GM12892 (cell line): Measurements from ENCODE around the gene SSH2.
"Not testable (repeated sequence)": the region's sequence is repeated elsewhere in the genome, so short reads cannot be mapped to it uniquely, and the experiment has no call there.

Experiments
- DNase-seq: peaks from one replicate; pipeline ENCODE4 v3.0.0; 2011; ENCODE audit not compliant: insufficient read length
- FAIRE-seq: peaks from 2 replicates; lab custom pipeline; 2011; peaks lifted over from hg19 to GRCh38; lab: Jason Lieb, UNC
- POLR2A ChIP-seq: IDR thresholded peaks from 2 replicates; pipeline ENCODE4 v1.6.1; 2011; ENCODE audit warnings: low read depth, low read length, control low read depth
- POLR2AphosphoS5 ChIP-seq: IDR thresholded peaks from 2 replicates; pipeline ENCODE4 v1.6.1; 2011; ENCODE audit warnings: low read depth, low read length, control low read depth
- TAF1 ChIP-seq: IDR thresholded peaks from 2 replicates; pipeline ENCODE4 v1.6.1; 2011; ENCODE audit warnings: low read depth, mild to moderate bottlenecking, control low read depth, low read length, borderline replicate concordance

SSH2 gene

GRCh38 chr17:29677221-29677791 lies 252.7 kb downstream of the SSH2 start:
- FAIRE-seq = no peak
- TF ChIP-seq POLR2AphosphoS5 (no peak), TAF1 (no peak), POLR2A (no peak)
- no peak for DNase-seq

GRCh38 chr17:29675961-29676360 lies 254.1 kb downstream of the SSH2 start:
- FAIRE-seq = not testable (repeated sequence)

GRCh38 chr17:29674281-29674680 lies 255.7 kb downstream of the SSH2 start:
- TF ChIP-seq TAF1 (no peak), POLR2AphosphoS5 (no peak), POLR2A (no peak)
- DNase-seq (no peak), FAIRE-seq (peak; percentile 5)

More at GRCh38 chr17:29675961-29676360, 254.1 kb downstream of the SSH2 start:
- DNase-seq = not testable (repeated sequence)

DNA sequence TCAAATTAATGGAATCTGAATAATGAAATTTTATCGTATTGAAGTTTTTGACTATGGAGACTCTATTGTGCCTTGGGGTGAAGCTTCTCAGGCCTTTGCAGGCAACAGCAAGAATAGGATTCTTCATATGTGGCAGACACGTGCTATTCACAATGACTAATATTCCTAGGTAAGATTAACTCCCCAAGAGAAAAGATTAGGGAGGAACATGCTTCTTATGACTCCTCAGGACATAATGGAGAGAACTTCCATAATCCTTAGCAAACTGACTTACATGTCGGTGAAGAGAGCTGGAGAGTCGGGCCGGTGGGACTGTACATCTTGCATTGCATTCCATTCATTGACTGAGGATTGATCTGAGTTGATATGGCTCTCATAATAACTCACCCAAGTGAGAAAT lies 258.4 kb downstream of the SSH2 start:
- FAIRE-seq (no peak), DNase-seq (no peak)
- TF ChIP-seq TAF1 (no peak), POLR2A (no peak), POLR2AphosphoS5 (no peak)

DNA sequence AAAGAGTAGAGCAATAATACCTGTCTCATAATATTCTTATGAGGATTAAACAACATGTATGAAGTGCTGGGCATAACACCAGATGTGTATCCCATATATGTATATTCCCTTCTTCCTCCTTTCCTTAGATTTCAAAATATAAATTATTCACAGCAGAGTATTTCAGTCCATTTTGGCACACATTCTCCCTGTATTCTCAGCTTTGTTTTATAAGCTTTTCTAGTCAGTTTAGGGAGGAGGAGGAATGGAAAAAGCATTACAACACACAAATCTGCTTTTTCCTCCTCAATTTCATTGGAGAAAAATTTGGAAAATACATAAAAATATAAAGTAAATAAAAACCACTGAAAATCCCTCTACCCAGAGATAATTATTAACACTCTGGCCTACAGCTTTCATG lies 260.8 kb downstream of the SSH2 start:
- no peak for DNase-seq
- FAIRE-seq = no peak
- TF ChIP-seq POLR2AphosphoS5 = no peak
- no peak for TF ChIP-seq TAF1
- no peak for TF ChIP-seq POLR2A

DNA sequence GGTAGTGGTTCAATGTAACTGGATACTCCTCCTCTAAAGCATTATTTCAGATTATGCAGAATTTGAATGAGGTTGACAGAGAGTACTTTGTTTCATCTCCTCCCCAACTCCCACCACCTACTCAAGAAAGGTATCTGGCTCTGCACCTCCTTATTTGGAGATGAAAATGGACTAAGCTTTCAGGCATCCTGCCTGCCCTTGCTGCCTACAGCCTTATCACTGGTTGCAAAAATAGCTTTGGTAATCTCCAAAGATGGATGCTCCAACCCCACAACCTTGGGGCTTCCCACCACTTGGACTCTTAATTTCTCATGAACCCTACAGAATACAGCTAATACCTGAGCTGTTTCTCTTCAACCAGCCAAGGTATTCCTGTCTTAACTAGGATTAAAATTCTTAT lies 262.1 kb downstream of the SSH2 start:
- DNase-seq = no peak
- no peak for FAIRE-seq
- no peak for TF ChIP-seq POLR2AphosphoS5

DNA sequence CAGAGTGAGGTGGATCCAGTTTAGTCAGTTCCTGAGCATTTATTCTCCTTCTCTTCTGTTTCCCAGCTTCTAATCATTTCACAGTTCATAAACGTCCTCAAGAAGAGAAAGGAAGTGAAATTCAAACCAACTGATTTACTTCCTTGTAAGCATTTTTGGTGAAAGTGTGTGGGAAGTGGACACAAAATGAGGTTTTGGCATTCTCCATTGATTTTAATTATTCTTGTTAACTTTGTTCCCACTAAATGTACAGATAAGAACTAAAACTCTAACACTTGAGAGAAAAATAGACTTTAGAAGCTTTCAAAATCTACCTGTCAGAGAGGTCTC lies 264.6 kb downstream of the SSH2 start:
- no peak for FAIRE-seq
- DNase-seq = no peak
- TF ChIP-seq TAF1 (no peak), POLR2A (no peak), POLR2AphosphoS5 (no peak)

DNA sequence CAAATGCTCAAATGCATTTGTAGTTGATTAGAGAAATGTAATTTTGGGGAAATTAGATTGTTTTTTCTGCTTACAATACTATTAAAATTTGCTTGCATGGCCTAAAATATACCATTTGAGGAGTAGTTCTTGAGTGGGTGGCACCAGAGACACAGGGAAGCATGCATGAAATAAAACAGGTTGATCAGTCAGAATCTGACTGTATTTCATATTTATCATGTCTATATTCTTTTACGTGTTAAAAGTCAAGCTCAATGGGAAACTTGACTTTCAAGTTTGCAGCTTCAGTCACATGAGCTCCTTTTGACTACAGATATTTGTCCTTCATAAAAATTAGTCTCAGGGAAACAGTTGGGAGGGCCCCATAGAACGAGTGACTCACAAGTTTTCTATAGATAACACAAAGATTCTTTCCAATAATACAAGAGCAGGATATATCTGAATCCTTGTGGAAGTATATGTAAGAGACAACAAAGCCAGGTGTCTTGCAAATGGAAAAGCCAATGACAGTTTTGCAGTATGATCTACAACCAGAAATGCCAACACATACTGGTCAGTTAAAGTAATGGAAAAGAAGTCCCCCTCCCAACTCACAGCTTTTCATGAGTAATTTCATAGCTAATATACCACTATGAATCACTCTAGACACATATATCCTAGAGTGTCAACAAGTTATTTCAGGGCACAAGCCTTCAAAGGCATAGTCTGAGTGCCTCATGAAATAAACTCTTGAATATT lies 265.1 kb downstream of the SSH2 start:
- DNase-seq (no peak), FAIRE-seq (peak; percentile 5)
- no peak for TF ChIP-seq POLR2AphosphoS5
- TF ChIP-seq POLR2A = no peak
- TF ChIP-seq TAF1 = no peak

- FAIRE-seq (no peak), DNase-seq (no peak)
- no peak for TF ChIP-seq POLR2AphosphoS5
- no peak for TF ChIP-seq TAF1
- no peak for TF ChIP-seq POLR2A
Measured at GRCh38 chr17:29663155-29663554, 266.9 kb downstream of the SSH2 start.

DNA sequence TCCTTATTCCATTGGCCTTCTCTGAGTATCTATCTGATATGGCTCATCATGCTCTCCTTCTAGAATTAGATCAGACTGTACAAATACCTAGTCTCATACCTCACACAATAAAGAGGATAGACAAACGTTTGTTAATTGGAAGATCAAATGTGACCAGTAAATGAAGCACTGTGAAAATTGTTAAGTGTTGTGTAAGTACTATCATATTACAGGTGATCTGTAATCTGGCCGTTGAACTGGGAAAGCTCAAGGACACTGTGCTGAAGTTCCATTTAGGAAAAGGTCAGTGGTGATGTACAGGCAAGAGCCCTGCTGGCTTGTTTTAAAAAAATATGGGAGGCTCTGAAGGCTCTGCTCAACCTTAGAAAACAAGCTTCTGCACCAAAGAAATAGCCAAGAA lies 268.8 kb downstream of the SSH2 start:
- FAIRE-seq (no peak), DNase-seq (no peak)
- TF ChIP-seq TAF1 (no peak), POLR2A (no peak), POLR2AphosphoS5 (no peak)

- DNase-seq = no peak
- FAIRE-seq = no peak
- TF ChIP-seq POLR2AphosphoS5 (no peak), TAF1 (no peak), POLR2A (no peak)
Measured at GRCh38 chr17:29659155-29659554, 270.9 kb downstream of the SSH2 start.

GRCh38 chr17:29655323-29655722 lies 274.7 kb downstream of the SSH2 start:
- DNase-seq (no peak), FAIRE-seq (no peak)
- TF ChIP-seq POLR2A (no peak), TAF1 (no peak), POLR2AphosphoS5 (no peak)

- FAIRE-seq = no peak
- no peak for DNase-seq
- TF ChIP-seq TAF1 (no peak), POLR2AphosphoS5 (no peak), POLR2A (no peak)
Measured at GRCh38 chr17:29653995-29654714, 275.9 kb downstream of the SSH2 start.

GRCh38 chr17:29652976-29653375 lies 277.1 kb downstream of the SSH2 start:
- TF ChIP-seq POLR2AphosphoS5 (no peak), POLR2A (no peak), TAF1 (no peak)
- DNase-seq (no peak), FAIRE-seq (no peak)

GRCh38 chr17:29651913-29652312 lies 278.1 kb downstream of the SSH2 start:
- FAIRE-seq, DNase-seq: not testable (repeated sequence)
